Limb (tissue), 2 donors: Measurements from ENCODE around the gene FAM32A.

ENCODE experiments used
- DNase-seq, 2 donors: peaks; one replicate each; pipeline ENCODE4 v3.0.0-alpha.2; 2016; ENCODE audit errors: extremely low spot score in 2 of 2

The FAM32A gene

DNA sequence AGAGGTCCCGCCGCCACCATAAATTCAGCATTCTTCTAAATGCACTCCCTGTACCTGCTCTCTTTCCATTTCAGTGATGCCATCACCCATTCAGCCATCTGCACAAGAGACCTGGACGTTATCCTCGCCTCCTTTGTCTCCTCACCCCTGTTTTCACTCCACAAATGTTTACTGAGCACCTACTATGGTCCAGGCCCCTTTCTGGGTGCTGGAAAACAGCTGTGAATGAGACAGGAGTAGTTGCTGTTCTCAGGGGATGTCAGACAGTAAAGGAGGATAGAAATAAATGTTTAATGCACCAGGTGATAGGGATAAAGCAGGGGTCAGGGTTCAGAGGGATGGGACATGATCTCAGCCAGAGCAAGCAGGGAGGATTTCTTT lies 15.8 kb downstream of the FAM32A start:
- DNase-seq = no peak

DNA sequence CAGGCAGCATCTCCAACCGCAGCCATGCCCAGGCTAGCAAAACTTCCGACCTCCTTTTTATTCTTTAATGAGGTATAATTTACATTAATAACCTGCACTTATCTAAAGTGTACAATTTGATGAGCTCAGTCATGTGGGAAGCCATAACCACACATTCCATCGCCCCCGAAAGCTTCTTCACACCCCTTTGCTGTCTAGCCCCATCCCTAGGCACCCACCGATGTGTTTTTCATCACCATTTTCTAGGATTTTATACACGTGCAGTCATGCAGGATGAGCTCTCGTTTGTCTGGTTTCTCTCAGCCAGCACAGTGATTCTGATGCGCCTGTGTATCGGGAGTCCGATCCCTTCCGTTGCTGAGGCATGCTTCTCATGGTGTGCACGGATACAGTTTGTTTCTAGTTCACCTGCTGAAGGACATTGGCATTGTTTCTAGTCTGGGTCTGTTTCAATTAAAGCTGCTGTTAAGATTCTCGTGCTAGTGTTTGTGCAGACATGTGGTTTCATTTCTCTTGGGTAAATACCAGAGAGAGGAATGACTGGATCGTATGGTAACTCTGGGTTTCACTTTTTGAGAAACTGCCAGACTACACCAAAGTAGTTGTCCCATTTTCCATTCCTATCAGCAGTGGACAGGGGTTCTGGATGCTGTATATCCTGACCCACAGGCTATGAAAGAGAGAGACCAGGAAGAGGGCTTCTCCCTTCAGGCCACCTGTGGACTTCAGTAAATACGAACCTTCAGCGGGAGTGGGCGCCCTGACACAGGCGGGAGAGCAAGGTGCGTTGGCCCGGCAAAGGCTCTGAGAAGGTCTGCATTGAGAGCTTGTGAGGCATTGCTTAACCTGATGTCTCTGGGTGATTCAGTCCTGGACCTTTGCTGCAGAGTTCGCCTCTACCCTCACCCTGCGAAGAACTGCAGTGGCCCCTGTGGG lies 17.4 kb downstream of the FAM32A start:
- DNase-seq = no peak

DNA sequence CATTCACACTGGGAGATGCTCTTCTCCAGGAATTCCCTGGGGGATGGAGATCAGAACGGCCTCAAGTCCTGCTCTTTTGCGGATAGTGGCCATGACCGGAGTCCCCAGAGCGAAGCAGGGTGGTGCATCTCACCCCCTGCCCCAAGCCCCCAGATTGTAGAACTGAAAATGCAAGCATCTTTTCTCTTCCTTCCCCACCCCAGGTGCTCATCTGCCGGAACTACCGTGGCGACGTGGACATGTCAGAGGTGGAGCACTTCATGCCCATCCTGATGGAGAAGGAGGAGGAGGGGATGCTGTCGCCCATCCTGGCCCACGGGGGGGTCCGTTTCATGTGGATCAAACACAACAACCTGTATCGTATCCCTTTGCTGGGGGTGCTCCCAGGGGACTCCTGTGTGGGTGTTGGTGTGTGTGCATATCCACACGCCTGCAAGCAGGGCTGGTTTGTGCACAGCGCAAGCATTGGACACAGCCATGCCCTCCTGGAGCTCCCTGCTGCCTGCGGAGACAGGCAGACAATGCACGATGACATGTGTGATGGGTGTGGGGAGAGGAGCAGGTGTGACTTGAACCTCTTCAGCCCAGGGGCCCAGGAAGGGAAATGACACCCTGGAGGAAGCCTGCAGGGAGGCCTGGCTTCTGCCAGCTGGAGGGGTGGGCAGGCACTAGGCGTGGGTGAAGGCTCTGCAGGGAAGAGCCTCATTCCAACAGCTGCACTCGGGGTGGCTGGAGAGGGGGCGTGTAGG lies 18.2 kb downstream of the FAM32A start:
- no peak for DNase-seq

DNA sequence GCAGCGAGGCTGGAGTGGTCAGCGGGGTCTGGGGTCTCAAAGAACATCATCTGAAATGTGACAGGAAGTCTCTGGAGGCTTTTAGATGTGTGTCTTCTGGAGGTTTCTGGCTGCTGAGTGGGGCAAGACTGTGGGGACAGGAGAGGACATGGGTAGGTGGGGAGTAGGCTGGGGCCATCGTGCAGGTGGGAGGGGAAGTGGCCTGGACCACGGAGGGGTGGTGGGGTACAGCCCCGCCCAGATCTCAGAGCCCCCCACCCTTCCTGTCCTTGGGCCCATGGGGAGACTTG lies 18.7 kb downstream of the FAM32A start:
- DNase-seq = no peak

DNA sequence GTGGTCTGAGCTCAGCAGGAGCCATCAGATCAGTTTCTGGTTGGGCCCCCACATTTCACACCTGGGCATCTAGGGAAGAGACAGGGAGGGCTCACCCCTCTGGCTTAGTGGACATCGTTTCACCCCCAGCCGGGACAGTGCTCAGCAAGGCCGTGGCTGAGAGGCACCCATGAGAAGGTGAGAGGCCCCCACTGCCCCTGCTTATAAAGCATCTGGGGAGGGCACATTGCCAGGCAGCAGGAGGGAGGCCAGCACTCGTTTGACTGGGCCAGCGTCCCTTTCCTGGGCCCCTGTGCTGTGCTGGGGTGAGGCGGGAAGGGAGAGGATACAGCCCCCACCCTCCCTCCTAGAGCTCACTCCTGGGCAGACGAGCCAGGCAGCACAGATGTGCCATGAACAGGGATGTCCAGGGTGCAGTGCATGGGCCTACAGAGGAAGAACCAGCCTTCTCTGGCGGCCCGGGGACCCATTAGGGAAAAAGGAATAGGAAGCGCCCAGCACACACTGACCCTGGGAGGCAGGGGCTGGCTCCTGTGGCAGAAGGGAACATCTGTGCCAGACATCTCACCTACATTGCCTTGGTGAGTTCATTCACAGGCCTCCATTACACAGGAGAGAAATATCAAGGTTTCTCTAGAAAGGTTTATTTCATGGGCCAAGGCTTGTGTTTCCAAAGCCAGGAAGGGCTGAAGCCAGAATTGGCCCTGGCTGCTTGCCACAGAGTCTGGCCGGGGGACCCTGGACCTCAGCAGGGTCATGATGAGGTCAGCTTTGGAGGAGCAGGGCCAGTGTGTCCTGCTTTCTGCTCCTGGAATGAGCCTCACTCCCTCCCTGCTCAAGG lies 20.2 kb downstream of the FAM32A start:
- DNase-seq = no peak

DNA sequence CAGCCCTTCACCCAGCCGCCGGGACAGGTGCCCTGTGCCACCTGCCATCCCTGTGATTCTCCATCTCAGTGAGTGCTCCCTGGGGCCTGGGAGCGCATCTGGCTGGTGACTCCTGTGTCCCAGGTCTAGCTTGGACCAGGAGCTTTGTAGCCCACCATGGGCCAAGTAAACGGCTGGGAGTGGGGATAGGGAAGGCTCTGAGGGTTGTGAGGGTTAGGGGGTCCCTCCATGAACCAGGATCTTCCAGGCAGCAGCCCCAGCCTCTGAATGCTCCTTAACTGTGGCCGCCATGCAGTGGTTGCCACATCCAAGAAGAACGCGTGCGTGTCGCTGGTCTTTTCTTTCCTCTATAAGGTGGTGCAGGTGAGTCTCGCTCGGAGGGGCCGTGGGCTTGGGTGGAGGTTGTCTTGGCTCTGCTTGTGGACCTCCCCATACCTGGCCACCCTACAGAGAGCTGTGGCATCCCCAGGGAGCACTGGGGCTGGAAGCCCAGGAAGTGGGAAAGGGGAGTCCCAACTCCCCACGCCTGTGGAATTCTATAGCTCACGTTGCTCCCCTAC lies 20.9 kb downstream of the FAM32A start:
- no peak for DNase-seq

DNA sequence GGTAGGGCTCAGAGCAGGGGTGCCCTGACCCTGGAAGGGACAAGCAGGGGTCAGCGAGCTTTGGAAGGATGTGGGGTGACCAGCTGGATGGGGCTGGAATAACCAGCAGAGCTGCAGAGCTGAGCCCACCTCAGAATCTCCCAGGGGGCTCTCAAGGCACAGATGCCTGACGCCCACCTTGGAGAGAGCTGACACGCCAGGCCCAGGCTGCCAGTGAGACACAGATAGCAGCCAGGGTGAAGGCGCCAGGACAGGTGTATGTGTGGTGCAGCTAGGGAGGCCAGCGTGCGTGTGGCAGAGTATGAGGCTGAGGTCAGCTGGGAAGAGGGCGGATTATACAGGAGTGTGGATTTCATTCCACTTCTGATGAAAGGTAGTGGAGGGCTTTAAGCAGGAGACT lies 21.4 kb downstream of the FAM32A start:
- DNase-seq = no peak

DNA sequence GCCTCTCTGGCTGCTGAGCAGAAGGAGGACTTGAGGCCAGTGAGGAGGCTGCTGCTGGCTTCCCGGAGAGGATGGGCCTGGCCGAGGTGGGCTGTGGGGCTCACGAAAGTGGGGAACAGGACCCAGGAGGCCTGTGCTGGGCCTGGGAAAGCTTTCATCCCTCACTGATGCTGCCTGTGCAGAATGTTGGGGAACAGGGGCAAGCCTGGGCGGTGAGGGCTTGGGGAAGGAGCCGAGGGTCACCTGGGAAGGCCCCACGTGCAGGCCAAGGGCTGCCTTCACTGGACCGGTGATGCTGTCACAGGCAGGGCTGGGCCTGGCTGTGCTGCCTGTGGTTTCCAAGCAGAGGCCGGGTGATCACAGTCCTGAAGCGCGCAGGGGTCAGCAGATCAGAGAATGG lies 21.9 kb downstream of the FAM32A start:
- peak in 1 of 2 donors; percentile 17 for DNase-seq

DNA sequence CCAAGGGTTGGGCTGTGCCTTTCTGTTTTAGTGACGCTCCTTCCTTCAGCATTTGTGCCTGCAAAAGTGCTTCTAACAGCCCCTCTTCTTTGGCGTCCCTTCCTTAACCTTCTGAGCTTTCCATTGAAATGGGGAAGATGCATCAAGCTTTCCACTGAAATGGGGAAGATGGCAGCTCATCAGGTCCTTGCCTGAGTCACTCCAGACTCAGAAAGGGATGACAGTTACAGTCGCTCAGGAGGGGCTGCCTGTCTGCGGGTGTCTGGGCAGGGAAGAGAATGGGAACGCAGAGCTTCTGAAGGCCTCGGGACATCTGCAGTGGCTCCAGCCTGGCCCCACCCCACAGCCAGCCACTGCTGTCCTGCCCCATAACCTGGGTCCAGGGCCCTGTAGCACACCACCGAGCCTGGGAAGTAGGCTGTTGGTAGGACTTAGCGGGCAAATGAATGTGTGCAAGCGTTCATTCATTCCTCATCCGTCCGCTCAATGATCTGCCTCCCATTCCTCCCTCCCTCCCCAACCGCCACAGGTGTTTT lies 22.3 kb downstream of the FAM32A start:
- no peak for DNase-seq

DNA sequence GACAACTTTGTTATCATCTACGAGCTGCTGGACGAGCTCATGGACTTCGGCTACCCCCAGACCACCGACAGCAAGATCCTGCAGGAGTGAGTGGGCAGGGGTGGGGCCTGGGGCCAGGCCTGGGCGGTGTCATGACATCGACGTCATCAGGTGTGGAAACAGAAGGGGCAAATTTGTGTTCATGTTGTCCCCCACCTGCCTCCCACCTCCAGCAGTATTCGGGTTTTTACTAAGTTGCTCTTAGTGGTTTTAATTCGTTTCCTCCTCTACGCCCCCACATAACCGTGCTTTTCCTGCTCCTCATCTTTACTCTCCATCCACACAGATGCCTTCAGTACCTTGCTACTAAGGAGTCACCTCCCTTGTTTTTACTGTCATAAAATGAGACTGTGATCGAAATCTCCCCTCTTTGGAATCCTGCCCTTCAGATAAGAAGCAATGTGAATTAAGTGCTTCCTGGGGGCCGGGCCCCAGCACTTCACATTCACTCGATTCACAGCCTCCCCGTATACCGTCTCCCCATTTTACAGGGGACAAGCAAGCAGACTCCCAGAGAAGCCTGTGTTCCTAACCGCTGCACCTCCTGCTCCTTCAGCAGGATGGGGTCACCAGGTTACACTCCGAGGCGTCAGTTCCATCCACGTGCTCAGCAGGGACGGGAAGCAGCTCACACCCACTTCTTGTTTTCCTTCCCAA lies 23.0 kb downstream of the FAM32A start:
- DNase-seq = no peak

DNA sequence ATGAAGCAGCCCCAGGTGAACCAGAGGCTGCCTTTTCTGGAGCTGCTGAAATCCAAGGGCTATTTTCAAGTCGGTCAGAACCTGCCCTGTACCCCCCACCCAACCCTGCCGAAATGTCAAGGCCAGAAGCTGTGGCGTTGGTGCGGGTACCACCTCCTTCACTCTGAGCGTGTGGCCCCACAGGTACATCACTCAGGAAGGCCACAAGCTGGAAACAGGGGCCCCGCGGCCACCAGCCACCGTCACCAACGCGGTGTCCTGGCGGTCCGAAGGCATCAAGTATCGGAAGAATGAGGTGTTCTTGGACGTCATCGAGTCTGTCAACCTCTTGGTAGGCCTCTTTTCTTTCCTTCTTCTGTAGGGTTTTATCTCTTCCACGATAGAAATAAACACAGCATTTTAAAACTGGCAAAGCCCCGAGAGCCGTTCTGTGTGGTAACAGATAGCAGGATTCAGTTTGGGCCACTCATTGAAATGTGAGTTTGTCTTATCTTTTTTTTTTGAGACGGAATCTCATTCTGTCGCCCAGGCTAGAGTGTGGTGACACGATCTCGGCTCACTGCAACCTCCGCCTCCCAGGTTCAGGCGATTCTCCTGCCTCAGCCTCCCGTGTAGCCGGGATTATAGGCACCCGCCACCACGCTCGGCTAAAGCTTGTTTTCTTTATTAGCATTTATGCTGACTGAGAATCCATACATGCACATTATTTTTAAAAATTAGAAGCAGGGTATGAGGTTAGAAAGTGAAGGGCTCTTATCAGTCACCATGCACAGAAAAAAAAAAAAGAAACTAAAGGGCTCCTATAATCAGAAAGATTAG lies 23.8 kb downstream of the FAM32A start:
- DNase-seq = no peak

DNA sequence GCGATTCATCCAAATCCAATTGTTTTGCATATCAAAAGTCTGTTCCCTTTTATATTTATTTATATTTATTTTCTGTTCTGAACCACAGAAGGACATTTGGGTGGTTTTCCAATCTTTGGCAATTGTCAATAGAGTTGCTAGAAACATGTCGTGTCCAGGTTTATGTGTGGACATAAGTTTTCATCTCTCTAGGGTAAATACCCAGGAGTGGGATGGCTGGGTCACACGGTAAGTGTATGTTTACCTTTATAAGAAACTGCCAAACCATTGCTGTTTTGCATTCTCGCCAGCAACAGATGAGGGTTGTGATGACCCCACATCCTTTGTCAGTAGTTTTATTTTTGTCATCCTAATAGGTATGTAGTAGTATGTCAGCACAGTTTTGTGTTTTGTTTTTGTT lies 25.0 kb downstream of the FAM32A start:
- DNase-seq = no peak

DNA sequence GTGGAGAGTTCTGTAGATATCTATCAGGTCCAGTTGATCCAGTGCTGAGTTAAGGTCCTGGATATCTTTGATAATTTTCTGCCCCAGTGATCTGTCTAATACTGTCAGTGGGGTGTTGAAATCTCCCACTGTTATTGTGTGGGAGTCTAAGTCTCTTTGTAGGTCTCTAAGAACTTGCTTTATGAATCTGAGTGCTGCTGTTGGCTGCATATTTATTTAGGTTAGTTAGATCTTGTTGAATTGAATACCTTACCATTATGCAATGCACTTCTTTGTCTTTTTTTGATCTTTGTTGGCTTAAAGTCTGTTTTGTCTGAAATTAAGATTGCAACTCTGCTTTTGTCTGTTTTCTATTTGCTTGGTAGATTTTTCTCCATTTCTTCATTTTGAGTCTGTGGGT lies 27.9 kb downstream of the FAM32A start:
- DNase-seq = no peak

DNA sequence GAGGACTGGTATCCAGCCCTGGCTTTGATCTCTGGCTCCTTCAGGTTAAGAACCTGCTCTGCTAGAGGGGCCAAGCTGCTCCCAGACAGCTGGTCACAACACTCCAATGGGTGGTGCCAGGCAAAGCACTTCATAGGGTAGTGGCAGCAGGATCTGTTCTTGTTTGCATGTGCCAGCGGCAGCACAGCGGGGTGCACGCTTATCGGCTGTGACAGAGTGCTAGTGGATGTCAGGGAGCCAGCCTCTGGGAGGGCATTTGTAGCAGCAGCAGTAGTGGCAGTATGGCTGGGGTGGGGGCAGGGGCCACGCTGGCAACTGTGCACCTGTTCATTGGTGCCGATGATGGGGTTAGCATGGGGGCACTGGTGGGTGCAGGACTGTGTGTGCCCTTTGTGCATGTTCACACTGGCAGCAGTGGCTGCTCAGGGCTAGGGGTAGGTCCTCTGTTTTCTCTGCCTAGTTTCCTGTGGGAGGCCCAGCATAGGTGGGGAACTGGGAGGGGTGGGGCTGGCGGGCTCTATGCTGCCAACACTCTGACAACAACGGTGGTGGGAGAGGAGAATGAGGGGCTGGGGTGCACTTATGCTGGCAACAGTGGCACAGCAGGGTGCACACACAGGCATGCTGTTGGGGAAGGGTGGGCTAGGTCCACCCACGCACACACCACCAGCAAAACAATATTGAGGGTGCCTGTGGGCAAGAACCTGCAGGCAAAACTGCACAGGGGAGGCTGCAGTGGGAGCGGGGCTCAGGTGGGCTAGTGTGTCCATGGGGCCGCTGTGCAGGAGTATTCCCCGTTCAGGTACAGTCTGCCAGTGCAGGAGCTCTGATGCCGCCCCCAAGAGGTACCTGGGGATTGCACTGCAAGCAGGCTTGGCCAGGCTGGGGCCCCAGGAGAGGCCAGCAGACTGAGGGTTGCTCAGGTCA lies 31.8 kb downstream of the FAM32A start:
- DNase-seq = peak in 1 of 2 donors; percentile 19

DNA sequence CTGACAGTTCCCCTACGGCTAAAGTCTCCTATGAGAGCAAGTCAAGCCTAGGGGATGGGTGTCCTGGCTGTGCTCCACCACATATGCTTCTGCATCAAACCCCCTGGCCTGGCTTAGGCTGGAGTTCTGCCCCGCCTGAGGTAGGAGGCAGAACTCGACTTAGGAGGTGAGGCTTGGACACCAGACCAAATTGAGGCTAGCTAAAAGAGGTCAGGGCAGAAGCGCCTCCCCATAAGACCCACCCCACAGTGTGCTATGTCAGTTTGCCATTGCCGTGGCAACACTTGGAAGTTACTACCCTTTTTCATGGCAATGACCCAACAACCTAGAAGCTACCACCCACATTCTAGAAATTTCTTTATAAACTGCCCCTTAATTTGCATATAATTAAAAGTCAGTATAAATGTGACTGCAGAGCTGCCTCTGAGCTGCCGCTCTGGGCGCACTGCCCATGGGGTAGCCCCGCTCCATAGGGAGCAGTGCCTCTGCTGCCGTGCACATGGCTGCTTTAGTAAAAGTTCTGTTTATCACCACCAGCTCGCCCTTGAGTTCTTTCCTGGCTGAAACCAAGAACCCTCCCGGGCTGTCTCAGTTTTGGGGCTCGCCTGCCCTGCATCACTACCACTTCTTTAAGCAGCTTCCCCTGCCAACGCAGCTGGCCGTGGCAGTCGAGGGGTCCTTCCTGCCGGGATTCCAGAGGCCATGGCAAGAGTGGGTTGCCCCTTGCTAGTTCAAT lies 32.7 kb downstream of the FAM32A start:
- no peak for DNase-seq

DNA sequence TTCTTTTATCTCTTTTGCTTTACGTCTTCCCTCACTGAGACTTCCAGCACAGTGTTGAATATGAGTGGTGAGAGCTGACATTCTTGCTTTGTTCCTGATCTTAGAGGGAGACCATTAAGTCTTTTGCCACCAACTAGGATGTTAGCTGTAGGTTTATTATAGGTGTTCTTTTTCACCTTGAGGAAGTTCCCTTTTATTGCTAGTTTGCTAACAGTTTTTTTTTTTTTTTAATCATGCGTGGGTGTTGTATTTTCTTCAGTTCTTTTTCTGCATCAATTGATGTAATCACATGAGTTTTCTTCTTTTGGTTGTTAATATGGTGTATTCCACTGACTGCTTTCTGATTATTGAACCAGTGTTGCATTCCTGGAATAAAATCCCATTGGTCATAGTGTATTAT lies 33.6 kb downstream of the FAM32A start:
- DNase-seq = no peak

DNA sequence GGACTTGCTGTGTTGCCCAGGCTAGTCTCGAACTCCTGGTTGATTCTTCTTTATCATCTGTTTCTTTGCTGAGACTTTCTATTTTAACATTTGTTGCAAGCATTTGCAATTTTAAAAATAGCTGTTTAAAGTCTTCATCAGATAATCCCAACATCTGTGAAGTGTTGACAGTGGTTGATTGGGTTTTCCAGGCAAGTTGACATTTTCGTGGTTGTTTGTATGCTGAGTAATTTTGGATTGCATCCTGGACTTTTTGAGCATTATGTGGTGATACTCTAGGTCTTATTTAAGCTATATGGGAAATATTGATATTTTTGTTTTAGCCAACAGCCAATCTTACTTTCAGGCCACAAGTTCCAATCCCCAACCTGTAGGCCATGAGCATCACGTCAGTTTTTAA lies 37.6 kb downstream of the FAM32A start:
- no peak for DNase-seq

DNA sequence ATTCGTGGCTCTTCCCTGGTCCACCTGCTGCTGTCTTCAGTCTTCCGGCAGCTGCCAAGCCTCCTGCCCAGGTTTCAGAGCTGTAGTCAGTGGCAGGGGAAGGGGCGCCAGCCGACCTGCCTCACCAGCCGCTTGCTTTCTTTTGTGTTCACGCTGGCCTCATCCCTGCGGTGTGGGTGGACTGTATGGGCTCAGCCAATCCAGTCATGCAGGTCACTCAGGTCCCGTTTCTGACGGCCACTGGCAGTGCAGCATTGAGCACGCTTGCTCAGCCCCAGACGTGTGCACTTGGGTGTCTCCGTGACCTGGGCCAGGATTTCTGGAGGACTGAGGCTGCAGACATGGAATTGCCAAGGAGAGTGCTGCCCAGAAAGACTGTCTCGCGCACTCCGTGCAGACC lies 38.5 kb downstream of the FAM32A start:
- no peak for DNase-seq
